SU-DHL-6 (cell line): ENCODE data around the gene LHFPL3.

Experiments used
- CTCF ChIP-seq: fragments of 200-600 bp; sonication (generic); IDR thresholded peaks from one replicate; pipeline ENCODE4 v1.5.1; 2017; ENCODE audit warnings: antibody characterized with exemption, mild to moderate bottlenecking, low read length, moderate library complexity; ENCODE audit not compliant: insufficient read depth, poor library complexity, severe bottlenecking
- EZH2phosphoT487 ChIP-seq: fragments of 200-600 bp; sonication (generic), shearing (Covaris generic); conservative IDR thresholded peaks from 2 replicates; pipeline ENCODE4 v1.6.1; 2018; ENCODE audit warnings: mild to moderate bottlenecking, antibody characterized with exemption, low read length, moderate library complexity, mixed read lengths

DNA sequence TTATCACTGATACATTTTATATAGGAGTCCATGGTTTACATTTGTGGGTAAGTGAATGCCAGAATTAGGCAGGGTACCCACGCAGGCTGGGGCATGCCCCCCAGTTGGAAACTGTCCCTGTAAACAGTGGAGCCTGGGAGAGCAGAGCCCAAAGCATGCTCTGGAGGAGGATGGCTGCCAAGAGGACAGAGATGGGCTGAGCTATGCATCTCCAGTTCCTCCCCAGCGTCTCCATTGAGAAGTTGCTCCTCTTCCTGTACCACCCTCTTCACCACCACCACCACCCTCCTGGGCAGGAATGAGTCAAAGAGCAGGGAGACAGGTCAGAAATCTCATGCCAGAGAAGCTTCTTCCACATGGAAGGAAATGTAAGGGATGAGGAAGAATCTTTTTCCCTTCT, 617.9 kb downstream of the LHFPL3 start:
- TF ChIP-seq CTCF: no peak
- TF ChIP-seq EZH2phosphoT487: no peak
